NT2/D1 (cell line): Measurements from ENCODE around the gene SNED1.

Experiments
- DNase-seq: peaks from one replicate; pipeline ENCODE4 v3.0.0-alpha.2; 2011; ENCODE audit warnings: low read depth, low spot score
- H3K27me3 ChIP-seq: 2 replicates; pipeline ENCODE4 v1.6.0; 2011; ENCODE audit warnings: mild to moderate bottlenecking; ENCODE audit not compliant: insufficient read length, insufficient read depth
- H3K36me3 ChIP-seq: 2 replicates; pipeline ENCODE4 v1.6.1; 2011; ENCODE audit warnings: mild to moderate bottlenecking, low read length, mixed read lengths; ENCODE audit not compliant: insufficient read depth, insufficient read length
- H3K4me1 ChIP-seq: 2 replicates; pipeline ENCODE4 v1.5.1; 2011; ENCODE audit not compliant: insufficient read depth, insufficient read length
- H3K4me3 ChIP-seq: 2 replicates; pipeline ENCODE4 v1.5.1; 2011; ENCODE audit warnings: low read depth; ENCODE audit not compliant: insufficient read length
- H3K9ac ChIP-seq: 2 replicates; pipeline ENCODE4 v1.6.0; 2011; ENCODE audit warnings: low read depth; ENCODE audit not compliant: insufficient read length
- H3K9me3 ChIP-seq: 2 replicates; pipeline ENCODE4 v1.5.1; 2011; ENCODE audit warnings: mild to moderate bottlenecking, low read length; ENCODE audit not compliant: insufficient read depth
- SUZ12 ChIP-seq: IDR thresholded peaks from 2 replicates; pipeline ENCODE4 v1.6.1; 2011; ENCODE audit not compliant: insufficient read length, insufficient read depth; ENCODE audit errors: extremely low read depth
- YY1 ChIP-seq: IDR thresholded peaks from 2 replicates; pipeline ENCODE4 v1.6.1; 2011; ENCODE audit not compliant: insufficient read length, insufficient read depth
- ZNF274 ChIP-seq: IDR thresholded peaks from 2 replicates; pipeline ENCODE4 v1.6.1; 2011; ENCODE audit warnings: mild to moderate bottlenecking, low read depth, low read length

The SNED1 gene

DNA sequence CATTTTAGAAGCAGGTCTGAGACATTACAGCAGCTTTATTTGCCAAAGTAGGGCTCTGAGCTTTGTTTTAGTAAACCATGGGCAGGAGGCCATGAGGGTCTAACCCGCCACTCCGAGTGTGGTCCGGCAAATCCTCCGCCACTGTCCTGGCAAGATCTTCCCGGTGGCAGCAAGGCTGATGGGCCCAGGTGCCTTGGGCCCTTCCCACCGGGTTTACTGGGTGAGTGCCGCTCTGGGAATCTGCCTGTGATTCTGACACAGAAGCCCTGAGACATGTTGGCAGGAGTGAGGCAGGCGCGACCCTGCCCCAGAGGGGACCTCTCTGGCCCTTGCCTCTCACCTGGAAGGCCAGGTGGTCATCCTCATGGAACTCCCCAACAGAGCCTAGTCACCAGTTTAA lies 73.7 kb downstream of the SNED1 start:
- DNase-seq: no peak
- peaks cover 11% of the 10 kb centered on the region for H3K4me1 ChIP-seq
- H3K9me3 ChIP-seq: no peaks in the 10 kb centered on the region
- H3K9ac ChIP-seq: no peak overlapping the region
- TF ChIP-seq YY1 (no peak), SUZ12 (no peak), ZNF274 (no peak)
- H3K36me3 ChIP-seq: peaks cover 11% of the 10 kb centered on the region
- H3K27me3 ChIP-seq: no peaks in the 10 kb centered on the region
- no peak overlapping the region for H3K4me3 ChIP-seq

DNA sequence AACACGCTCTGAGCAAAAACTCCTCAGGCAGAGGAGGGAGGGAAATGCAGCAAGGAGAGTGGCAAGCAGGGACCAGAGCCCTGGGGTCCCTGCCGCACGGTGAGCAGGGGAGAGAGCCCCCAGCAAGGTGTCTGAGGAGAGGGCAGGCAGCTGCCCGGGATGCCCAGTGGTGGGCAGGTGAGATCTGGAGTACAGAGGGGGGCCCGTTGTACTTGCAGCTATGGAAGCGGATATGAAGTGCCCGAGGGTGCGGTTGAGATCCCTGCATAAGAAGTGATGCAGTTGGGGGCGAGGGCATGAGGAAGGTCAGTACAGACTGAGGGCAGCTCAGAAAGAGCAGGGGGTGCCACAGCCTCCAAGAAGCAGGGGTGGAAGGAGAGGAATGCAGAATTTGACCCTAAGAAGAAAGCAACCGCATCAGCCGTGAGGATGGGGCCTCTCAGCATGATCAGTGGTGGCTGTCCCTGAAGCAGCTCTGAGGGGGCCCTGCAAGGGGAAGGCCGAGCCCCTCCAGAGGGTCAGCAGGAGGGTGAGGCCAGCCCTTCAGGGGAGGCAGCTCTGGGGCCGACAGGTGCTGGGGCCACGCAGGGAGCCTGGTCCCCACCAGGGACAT lies 74.2 kb downstream of the SNED1 start:
- no peak overlapping the region for H3K4me3 ChIP-seq
- H3K36me3 ChIP-seq: peaks cover 11% of the 10 kb centered on the region
- DNase-seq: no peak
- no peaks in the 10 kb centered on the region for H3K9me3 ChIP-seq
- TF ChIP-seq SUZ12 (no peak), ZNF274 (no peak), YY1 (no peak)
- H3K27me3 ChIP-seq: no peaks in the 10 kb centered on the region
- H3K9ac ChIP-seq: peak overlapping the region; percentile 1
- peaks cover 11% of the 10 kb centered on the region for H3K4me1 ChIP-seq

DNA sequence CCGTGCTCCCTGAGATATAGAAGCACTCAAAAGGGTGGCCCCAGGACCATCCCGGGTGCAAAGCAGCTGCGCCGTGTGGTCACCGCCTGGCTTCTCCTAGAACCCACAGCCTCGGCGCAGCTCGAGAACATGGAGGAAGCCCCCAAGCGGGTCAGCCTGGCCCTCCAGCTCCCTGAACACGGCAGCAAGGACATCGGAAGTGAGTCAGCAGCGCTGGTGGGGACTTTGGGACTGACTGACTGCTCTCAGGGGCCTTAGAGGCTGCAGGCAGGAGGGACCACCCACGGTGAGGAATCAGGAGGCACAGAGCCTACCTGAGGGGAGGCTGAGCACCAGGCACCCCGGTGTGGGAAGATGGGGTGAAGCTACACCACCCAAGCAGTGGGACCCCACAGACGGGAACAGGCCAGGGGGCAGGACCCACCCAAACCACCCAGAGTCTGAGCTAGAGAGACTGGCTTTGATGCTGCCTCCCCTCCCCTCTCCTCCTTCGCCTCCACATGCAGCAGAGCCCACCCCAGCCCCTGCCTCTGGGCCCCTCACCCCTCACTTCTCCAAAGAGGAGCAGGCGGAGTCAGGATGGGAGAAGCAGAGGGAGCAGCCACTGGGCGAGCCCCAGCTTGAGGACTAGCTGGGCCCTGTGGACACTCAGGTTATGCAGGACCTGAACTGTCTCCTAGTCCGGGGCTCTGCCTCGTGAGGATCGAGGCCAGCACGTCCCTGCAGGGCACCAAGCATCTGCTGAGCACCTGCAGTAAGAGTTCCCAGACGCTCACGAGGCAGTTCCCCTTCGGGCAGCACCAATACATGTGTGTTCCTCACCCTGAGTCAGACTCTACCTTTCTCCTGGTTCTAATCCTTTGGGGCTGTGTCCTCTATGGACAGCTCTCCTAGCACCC lies 75.0 kb downstream of the SNED1 start:
- H3K4me3 ChIP-seq: no peak overlapping the region
- H3K9ac ChIP-seq: peak overlapping the region; percentile 16
- no peaks in the 10 kb centered on the region for H3K27me3 ChIP-seq
- H3K36me3 ChIP-seq: peaks cover 11% of the 10 kb centered on the region
- TF ChIP-seq ZNF274 (no peak), YY1 (no peak), SUZ12 (no peak)
- H3K4me1 ChIP-seq: peaks cover 11% of the 10 kb centered on the region
- H3K9me3 ChIP-seq: no peaks in the 10 kb centered on the region
- DNase-seq: no peak

DNA sequence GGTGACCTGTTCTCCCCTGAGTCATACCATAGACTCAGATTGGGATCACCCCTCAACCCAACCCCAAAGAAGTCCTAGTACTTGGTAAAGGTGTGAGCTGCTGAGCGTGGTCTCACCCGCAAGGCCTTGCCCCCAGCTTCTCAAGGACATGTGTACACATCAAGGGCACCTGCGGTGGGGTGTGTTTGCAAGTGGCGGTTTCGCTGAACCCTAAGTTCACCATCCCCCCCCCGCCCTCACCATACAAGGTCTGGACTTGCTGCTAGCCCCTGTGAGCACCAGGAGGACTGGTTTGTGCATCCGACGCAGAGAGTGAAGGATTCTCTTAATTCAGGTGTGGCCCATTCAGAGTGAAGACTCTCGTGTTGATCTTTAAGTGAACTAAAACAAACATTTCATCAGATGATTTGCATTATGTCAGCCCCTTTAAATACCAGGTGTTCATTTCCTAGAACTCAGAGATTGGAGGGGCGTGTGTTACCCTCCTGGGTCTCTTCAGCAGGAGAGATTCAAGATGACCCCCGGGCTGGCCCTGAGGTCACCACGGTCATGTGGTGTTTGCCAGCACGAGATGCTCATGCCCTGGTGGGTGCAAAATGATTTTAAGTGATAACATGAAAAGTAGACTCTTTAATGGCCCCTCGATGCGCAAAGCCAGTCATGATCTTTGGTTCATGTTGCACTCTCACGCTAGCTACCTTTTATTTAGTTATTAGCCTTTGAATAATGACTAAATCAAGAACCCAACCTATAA lies 75.8 kb downstream of the SNED1 start:
- no peak for DNase-seq
- no peak for TF ChIP-seq YY1
- H3K27me3 ChIP-seq: no peaks in the 10 kb centered on the region
- peaks cover 11% of the 10 kb centered on the region for H3K4me1 ChIP-seq
- H3K4me3 ChIP-seq: no peak overlapping the region
- H3K9me3 ChIP-seq: no peaks in the 10 kb centered on the region
- H3K9ac ChIP-seq: no peak overlapping the region
- peaks cover 11% of the 10 kb centered on the region for H3K36me3 ChIP-seq

DNA sequence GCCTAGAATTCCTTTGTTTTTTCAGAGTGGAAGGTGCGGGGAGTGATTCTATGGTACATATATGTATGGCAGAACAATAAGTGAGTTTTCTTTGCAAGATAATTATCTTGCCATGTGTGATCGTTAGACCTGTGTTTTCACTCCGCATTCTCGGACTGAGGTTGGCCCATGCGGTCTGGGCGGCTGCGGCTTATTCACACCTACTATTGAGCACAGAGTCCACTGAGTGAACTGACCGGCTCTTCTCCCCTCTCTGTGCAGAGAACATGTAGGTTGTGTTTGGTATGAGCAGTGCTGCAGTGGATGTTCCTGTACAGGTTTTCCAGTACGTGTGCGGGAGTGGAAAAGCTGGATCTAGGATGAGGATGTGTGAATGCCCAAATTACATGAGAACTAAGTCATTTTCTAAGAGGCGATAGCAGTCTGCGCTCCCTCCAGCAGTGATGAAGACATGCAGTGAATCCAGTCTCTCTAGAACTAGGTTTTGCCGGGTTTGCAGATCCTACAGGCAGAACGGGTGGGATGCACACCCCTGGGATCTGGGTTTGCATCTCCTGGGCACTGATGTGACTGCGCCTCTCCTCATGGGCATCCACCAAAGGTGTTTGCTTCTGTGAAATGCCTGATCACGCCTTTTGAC lies 76.6 kb downstream of the SNED1 start:
- H3K27me3 ChIP-seq: no peaks in the 10 kb centered on the region
- TF ChIP-seq YY1: no peak
- no peak for TF ChIP-seq ZNF274
- TF ChIP-seq SUZ12: no peak
- DNase-seq: no peak
- no peak overlapping the region for H3K9ac ChIP-seq
- H3K9me3 ChIP-seq: no peaks in the 10 kb centered on the region
- H3K36me3 ChIP-seq: peaks cover 11% of the 10 kb centered on the region
- no peak overlapping the region for H3K4me3 ChIP-seq
- peaks cover 11% of the 10 kb centered on the region for H3K4me1 ChIP-seq

DNA sequence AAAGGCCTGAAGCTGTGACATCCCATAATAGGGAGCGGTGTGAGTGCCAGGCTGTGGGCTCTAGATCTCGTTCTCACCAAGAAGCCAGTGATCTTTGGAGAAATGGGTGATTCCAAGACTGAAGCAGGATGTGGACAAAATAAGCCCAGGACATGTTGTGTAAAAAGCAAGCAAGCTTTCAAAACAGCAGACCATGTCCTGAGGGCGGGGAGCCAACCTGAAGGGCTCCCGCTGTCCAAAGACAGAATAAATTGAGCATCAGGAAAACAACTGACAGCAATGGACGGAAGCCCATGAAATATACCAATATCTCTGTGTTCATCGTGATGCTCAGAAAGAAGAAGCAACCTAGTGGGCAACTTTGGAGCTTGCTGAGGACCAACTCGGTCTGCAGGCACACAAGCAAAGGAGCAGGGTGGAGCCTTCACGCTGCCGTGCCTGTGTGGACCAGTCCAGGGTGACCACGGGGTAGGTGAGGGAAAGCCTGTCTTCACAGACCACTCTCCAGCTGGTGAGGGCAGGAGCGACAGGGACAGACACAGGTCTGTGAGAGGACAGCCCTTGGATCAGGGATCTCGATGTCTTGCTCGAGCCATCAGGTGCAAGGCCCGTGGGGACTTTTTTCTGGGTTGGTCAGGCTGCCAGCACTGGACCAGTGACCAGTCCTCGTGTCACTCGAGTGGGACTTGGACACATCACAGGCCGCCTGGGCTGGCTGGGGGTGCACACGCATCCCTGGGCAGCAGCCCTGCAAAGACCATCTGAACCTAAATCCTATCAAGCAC lies 82.2 kb downstream of the SNED1 start:
- no peak for TF ChIP-seq YY1
- TF ChIP-seq SUZ12: no peak
- TF ChIP-seq ZNF274: no peak
- H3K9ac ChIP-seq: no peak overlapping the region
- no peak overlapping the region for H3K4me3 ChIP-seq
- H3K9me3 ChIP-seq: no peaks in the 10 kb centered on the region
- no peaks in the 10 kb centered on the region for H3K36me3 ChIP-seq
- H3K27me3 ChIP-seq: no peaks in the 10 kb centered on the region
- DNase-seq: no peak
- H3K4me1 ChIP-seq: peaks cover 6% of the 10 kb centered on the region
